Measurements from ENCODE around the gene DNAJC5.
"Not testable (repeated sequence)": the region's sequence is repeated elsewhere in the genome, so short reads cannot be mapped to it uniquely, and the experiment has no call there.

Gene DNAJC5
- 82.2 reads per million, percentile 79 among the genes with 10 or more reads in this experiment for total RNA-seq

DNA sequence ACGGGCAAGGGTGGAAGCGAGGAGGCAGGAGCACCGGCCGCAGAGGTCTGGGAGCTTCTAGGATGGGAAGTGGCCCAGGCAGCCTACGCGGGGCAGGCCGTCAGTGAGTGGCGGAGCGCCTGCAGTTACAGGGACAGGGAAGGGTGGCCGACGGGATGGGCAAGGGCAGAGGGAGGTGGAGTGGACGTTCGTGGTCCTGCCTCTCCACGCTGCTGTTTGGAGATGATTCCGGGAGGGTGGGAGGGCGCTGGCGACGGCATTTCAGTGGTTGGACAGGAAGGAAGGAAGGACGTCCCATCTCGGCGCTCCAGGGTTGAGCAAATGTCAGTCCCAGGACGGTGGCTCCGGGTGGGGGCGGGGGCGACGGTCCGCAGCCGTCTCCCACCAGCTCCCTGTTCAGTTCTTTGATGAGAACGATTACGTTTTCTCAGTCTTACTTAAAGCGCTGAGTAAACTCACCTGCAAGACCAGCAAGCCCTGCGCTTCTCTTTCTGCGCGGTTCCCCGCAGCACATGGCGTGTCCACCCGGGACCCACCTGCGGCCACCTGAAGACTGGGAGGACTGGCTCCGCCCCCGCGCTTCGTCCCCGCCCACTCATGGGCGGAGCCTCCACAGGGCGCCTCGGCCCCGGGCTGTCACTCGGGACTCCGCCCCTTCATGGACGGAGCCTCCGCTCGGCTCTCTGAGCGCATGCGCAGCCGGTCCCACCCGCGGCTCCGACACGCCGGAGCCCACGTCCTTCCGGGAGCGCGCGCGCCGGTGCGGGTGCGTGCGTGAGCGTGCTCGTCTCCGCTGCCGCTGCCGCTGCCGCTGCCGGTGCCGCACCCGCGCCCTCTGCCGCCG lies at the start of gene DNAJC5:
Gene DNAJC5 (plus strand): TSS at position 769 of the 844 bp plus-strand sequence. CDS start 33,220 bp downstream, outside the sequence.
- DNase-seq, result peak; percentile 96

DNA sequence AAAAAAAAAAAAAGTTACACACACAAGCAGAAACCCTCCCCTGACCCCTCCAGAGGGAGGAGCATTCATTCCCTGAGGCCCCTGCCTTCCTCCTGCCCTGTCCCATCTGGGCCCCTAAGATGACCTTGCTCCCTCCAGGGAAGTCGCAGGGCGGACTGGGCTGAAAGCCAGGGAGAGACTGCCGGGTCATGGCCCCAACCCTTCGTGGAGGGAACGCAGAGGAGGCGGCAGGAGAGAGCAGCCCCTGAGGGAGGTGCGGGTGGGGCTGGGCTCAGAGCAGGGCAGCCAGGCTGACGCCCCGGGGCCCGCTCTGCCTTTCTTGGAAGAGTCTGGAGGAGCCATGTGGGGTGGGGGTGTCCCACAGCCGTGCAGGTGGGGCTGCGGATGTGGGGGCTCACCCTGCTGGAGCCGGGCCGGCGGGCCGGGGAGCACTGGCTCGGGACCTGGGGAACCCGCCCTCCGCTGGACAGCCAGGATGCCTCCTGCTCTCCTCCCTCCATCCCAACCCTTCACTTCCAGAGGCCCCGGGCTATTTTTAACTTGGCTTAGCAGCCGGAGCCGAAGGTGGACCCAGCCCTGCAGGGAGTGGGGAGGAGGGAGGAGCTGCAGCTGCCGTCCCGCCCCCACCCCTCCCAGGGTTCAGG lies 48.7 kb upstream of the DNAJC5 start:
- DNase-seq, result no peak

DNA sequence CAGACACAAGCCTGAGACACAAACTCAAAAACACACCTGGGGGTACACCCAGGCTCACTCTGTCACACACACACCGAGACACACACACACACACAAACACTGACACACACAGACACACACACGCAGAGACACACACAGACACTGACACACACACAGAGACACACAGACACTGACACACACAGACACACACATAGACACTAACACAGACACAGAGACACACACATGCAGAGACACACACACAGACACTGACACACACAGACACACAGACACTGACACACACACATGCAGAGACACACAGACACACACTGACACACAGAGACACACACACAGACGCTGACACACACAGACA lies 48.1 kb upstream of the DNAJC5 start:
- DNase-seq, result no peak

GRCh38 chr20:63847237-63848002 lies 47.5 kb upstream of the DNAJC5 start:
- DNase-seq, result no peak

DNA sequence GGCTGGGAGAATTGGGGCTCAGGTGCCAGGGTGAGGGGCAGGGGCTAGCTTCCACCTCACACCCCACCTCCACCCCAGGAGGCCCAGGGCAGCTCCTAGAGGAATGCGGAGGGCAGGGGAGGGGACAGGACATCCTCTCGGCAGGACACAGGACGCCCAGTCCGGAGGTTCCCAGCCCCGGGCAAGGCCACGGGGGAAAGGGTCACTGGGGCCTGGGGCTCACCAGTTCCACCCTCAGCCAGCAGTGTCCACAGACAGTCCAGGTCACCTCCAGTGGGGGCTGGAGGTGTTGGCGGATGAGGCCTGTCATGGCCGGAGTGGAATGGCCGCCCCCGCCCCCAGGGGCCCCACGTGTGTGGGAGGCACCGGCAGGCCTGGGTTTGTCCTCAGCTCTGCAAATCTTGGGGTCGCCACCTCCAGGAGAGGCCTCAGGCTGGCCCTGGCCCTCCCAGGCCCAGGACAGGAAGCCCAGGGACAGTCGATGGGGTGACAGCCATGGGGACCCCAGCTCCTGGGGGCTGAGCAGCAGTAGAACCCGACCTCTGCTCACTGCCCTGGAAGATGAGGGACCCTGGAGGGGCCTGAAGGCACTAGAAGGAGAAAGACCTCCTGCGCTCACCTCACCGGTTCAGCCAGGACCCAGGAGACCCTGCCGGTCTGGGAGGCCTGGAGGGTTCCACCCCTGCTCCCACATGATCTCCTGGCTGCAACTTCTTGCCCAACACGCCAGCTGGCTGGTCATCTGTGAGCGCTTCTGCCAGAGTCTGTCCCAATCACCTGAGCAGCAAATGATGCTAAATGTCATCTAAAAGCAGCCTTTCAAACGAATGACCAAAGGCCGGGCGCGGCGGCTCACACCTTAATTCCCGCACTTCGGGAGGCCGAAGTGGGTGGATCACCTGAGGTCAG lies 46.7 kb upstream of the DNAJC5 start:
- no peak for DNase-seq

GRCh38 chr20:63850689-63851547 lies 44.0 kb upstream of the DNAJC5 start:
- DNase-seq, result no peak

DNA sequence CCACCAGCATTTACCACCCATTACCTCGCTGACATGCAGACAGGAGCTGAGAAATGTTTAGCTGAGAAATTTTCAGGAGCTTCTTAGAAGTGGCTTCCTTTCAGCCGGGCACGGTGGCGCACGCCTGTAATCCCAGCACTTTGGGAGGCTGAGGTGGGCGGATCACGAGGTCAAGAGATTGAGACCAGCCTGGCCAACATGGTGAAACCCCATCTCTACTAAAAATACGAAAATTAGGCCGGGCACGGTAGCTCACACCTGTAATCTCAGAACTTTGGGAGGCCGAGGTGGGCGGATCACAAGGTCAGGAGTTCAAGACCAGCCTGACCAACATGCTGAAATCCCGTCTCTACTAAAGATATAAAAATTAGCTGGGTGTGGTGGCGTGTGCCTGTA lies 43.4 kb upstream of the DNAJC5 start:
- DNase-seq, result not testable (repeated sequence)

GRCh38 chr20:63853733-63854068 lies 41.2 kb upstream of the DNAJC5 start:
- DNase-seq, result not testable (repeated sequence)

DNA sequence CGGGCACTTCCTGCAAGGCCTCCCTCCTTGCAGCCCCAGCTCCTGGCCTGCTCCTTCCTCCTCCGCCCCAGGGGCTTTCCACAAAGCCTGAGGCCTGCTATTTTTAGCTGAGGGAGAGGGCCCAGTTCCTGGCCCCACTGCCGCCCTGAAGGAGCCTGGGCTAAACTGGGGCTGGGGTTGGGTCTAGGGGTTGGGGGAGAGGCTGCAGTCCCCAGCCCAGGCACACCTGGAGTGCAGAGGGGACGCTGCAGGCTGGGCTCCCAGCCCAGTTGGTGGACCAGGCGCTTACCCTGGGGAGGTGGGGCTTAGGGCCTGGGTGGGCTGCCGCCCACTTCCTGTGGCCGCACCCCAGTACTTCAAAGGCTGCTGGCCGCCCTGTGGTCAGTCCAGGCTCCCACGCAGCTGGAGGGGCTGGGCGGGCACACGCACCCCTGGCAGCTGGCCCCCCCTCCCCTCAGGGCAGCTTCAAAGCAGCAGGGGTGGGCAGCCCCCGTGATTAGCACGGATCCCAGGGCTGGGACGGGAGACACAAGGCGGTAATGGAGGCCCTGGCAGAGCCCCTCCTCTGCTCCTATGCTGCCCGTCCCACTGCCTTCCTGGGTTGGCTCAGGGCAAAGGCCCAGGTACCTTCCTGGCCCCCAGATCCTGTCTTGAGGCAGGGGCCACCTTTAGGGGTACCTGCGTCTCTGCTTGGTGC lies 40.7 kb upstream of the DNAJC5 start:
- DNase-seq, result no peak

GRCh38 chr20:63854766-63855362 lies 40.1 kb upstream of the DNAJC5 start:
- DNase-seq, result no peak

DNA sequence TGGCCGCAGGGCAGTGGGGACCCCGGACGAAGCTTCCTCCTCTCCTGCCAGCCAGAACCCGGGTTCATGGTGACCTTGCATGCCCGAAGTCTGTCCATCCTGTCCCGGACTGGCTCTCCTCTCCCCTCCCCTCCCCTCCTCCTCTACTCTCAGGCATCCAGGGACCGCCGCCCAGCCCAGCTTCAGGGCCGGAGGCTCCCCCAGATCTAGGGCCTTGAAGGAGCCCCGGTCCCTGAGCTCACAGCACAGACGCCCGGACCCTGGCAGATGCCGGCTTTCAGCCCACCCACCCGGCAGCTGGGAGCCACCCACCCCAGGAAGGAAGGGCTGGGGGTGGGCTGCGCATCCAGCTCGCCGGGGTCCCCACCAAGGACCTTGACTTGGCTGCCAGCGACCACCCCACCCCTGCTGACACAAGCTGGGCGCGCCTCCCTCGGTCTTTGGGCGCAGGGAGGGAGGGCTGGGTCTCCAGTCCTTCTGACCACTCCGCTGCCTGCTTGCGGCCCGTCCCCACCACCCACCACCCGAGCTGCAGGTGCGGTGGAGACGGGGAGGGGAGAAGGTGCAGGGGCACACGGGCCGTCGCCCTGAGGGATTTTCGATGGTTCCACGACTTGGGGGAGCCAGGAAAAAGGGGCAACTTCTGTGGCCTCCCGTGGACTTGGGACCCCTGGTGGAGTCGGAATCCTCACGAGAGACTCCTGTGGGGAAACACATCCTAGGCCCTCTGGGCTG lies 39.4 kb upstream of the DNAJC5 start:
- DNase-seq, result no peak

- DNase-seq, result no peak
Measured at GRCh38 chr20:63856098-63856511, 38.8 kb upstream of the DNAJC5 start.

DNA sequence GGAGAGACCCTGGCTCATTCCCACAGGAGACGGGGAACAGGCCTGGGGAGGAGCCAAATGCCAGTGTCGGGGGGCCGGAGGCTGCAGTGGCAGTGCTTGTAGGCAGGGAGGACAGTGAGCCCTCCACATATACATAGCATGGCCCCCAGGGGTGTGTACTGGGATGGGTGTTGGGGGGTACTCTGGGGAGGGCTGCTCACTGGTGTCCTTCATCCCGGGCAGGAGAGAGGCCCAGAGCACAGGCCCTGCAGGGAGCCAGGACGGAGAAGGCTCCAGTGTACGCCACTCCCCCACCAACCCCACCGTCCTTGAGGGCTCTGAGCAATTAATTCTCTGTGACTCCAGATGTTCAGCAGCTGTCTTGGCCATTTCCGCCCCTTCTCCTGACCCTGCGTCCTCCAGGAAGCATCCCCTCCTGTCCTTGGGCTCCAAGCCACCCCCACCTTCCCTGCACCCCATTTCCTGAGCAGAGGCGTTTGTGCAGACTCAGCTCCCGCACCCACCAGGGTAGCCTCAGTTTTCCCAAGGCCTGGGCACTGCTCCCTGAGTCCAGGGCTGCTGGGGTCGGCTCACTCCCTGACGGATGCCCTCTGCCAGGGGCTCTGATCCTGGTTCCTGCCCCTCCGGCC lies 37.0 kb upstream of the DNAJC5 start:
- DNase-seq, result no peak

GRCh38 chr20:63858393-63859165 lies 36.3 kb upstream of the DNAJC5 start:
- DNase-seq, result no peak

- DNase-seq, result no peak
Measured at GRCh38 chr20:63859166-63859699, 35.7 kb upstream of the DNAJC5 start.

- no peak for DNase-seq
Measured at GRCh38 chr20:63860325-63861051, 34.4 kb upstream of the DNAJC5 start.

DNA sequence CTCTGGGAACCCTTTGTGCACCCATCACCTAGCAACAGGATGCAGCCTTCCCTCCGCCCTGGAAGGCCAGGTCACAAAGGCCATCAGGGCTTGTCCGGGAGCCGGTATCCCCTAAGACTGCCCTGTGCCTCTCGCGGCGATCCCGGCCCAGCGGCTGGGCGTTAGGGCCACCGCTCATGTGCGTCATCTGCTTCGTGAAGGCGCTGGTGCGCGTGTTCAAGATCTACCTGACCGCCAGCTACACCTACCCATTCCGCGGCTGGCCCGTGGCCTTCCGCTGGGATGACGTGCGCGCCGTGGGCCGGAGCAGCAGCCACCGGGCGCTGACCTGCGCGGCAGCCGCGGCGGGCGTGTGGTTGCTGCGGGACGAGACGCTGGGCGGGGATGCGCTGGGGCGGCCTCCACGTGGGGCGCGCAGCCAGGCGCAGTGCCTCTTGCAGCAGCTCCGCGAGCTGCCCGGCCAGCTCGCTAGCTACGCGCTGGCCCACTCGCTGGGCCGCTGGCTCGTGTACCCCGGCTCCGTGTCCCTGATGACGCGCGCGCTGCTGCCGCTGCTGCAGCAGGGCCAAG lies 33.5 kb upstream of the DNAJC5 start, which contains the start of gene ABHD16B:
Gene ABHD16B (plus strand): TSS at position 134 of the 570 bp plus-strand sequence. CDS start 43 bp downstream, at position 177.
- no peak for DNase-seq

All from effector CD4-positive, alpha-beta T cell (primary cell).